ENCODE data around the gene GALNTL6.

DNA sequence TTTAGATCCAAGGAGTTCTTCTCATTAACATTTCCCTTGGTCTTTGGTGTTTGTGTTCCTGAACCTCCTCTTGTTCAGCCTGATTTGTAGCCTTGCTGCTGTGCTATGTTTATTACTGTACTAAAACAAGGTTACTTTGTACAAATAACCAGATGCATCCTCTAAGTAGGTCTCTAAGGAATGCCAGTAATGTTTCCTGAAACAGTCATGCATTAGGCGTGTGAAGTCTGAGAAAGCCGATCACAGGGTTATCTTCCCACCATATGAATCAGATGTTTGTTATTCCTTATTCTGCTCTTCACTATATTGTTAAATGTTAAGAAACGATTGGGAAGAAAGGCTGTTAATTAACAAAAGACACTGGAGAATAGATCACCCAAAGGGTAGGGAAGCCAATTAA, 66.9 kb downstream of the GALNTL6 start:
- no peak for TF ChIP-seq RAD21 (IDR thresholded peaks at IDR 0.05; ENCODE audit: low read length)
- TF ChIP-seq, protein P1, sequence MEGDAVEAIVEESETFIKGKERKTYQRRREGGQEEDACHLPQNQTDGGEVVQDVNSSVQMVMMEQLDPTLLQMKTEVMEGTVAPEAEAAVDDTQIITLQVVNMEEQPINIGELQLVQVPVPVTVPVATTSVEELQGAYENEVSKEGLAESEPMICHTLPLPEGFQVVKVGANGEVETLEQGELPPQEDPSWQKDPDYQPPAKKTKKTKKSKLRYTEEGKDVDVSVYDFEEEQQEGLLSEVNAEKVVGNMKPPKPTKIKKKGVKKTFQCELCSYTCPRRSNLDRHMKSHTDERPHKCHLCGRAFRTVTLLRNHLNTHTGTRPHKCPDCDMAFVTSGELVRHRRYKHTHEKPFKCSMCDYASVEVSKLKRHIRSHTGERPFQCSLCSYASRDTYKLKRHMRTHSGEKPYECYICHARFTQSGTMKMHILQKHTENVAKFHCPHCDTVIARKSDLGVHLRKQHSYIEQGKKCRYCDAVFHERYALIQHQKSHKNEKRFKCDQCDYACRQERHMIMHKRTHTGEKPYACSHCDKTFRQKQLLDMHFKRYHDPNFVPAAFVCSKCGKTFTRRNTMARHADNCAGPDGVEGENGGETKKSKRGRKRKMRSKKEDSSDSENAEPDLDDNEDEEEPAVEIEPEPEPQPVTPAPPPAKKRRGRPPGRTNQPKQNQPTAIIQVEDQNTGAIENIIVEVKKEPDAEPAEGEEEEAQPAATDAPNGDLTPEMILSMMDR (conservative IDR thresholded peaks at IDR 0.05; ENCODE audit: low read depth, low read length) = no peak
- TF ChIP-seq POLR2A (IDR thresholded peaks at IDR 0.05; ENCODE audit: low read depth, low read length) = no peak
- no peak for TF ChIP-seq MAZ (IDR thresholded peaks at IDR 0.05; ENCODE audit: borderline replicate concordance, low read depth, low read length)
- TF ChIP-seq RCOR1 (IDR thresholded peaks at IDR 0.05; ENCODE audit: insufficient replicate concordance, low read length) = no peak
- no peak for TF ChIP-seq CHD1 (IDR thresholded peaks at IDR 0.05; ENCODE audit: low read depth, low read length)
- TF ChIP-seq ELK1 (IDR thresholded peaks at IDR 0.05; ENCODE audit: borderline replicate concordance, low read depth, low read length) = no peak
- no peak for TF ChIP-seq RFX5 (IDR thresholded peaks at IDR 0.05; ENCODE audit: low read depth, low read length)
- no peak for TF ChIP-seq USF2 (IDR thresholded peaks at IDR 0.05; ENCODE audit: low read depth, low read length)
- no peak for TF ChIP-seq SMC3 (IDR thresholded peaks at IDR 0.05; ENCODE audit: low read depth, low read length)
- no peak for TF ChIP-seq CEBPB (IDR thresholded peaks at IDR 0.05; ENCODE audit: low read depth, low read length)
- TF ChIP-seq BHLHE40 (IDR thresholded peaks at IDR 0.05; ENCODE audit: low read depth, low read length) = no peak
